ENCODE results near the gene PLOD1.

DNA sequence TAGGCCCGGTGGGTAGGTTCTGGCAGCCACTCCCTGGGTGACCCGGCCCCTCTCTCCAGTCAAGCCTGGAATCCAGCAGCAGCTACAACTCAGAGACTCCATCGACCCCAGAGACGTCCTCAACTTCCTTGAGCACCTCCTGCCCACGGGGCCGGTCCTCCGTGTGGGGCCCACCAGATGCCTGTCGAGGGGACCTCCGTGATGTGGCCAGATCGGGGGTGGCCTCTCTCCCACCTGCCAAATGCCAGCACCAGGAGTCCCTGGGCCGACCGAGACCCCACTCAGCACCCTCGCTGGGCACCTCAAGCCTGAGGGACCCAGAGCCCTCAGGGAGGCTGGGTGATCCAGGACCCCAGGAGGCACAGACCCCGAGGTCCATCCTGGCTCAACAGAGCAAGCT is 87.5 kb downstream of the PLOD1 start:
- TF ChIP-seq CTCF (IDR thresholded peaks at IDR 0.05) (no peak), EZH2 (IDR thresholded peaks at IDR 0.05; ENCODE audit: borderline replicate concordance, insufficient read depth, low read depth, low read length, poor library complexity, severe bottlenecking) (no peak)

Measured in B cell (primary cell).